ENCODE data around the gene RANGAP1. TPM values are rescaled to one million over a fixed set of nuclear protein-coding genes. Genes with fewer than 3 reads are reported as not detected.

RANGAP1 gene
- total and polyA plus RNA-seq, 2 donors (not counting 1 experiment from before 2014, with no cell fraction given): 37.2 to 59.9 TPM

GRCh38 chr22:41250127-41250526, 35.9 kb downstream of the RANGAP1 start:
- Histone ChIP-seq H4K20me1 (ENCODE audit: control insufficient read depth, extremely low read depth, insufficient read depth, low read length) (no peaks in the 10 kb centered on the region), H3K4me2 (ENCODE audit: extremely low read depth, insufficient read depth, low read length) (no peak overlapping the region), H3K4me3 (replicated peaks in 1 of 4; ENCODE audit: control extremely low read depth in 1 of 4, insufficient read depth in 1 of 4, low read depth in 3 of 4, low read length in 4 of 4) (no peak overlapping the region), H3K9ac (ENCODE audit: insufficient read depth, low read length) (no peak overlapping the region), H3K27ac (ENCODE audit: insufficient read depth, low read length) (no peak overlapping the region), H2AFZ (ENCODE audit: low read length) (no peak overlapping the region), H3K36me3 (ENCODE audit: control insufficient read depth, insufficient read depth, low read length) (peaks cover 54% of the 10 kb centered on the region), H3K9me3 (ENCODE audit: control insufficient read depth, insufficient read depth, low read depth, low read length) (no peaks in the 10 kb centered on the region), H3K79me2 (ENCODE audit: control insufficient read depth, insufficient read depth, low read length) (no peaks in the 10 kb centered on the region), H3K27me3 (ENCODE audit: control insufficient read depth, insufficient read depth, low read length) (no peaks in the 10 kb centered on the region), H3K4me1 (ENCODE audit: control insufficient read depth, extremely low read depth, insufficient read depth, low read length) (no peaks in the 10 kb centered on the region)
- no peak for TF ChIP-seq CTCF (conservative IDR thresholded peaks at IDR 0.05 in 1 of 2, IDR thresholded peaks at IDR 0.05 in 1 of 2; ENCODE audit: low read depth in 1 of 2, low read length in 2 of 2)
- no peak for TF ChIP-seq EZH2 (IDR thresholded peaks at IDR 0.05; ENCODE audit: low read length, missing control alignments)
- no peak for DNase-seq (ENCODE audit: low read depth in 2 of 2)

- no peak overlapping the region for H3K27ac ChIP-seq (ENCODE audit: insufficient read depth, low read length)
- no peak for DNase-seq (ENCODE audit: low read depth in 2 of 2)
- H2AFZ ChIP-seq (ENCODE audit: low read length): no peak overlapping the region
- TF ChIP-seq CTCF (conservative IDR thresholded peaks at IDR 0.05 in 1 of 2, IDR thresholded peaks at IDR 0.05 in 1 of 2; ENCODE audit: low read depth in 1 of 2, low read length in 2 of 2): no peak
- TF ChIP-seq EZH2 (IDR thresholded peaks at IDR 0.05; ENCODE audit: low read length, missing control alignments): no peak
- no peak overlapping the region for H3K4me3 ChIP-seq (replicated peaks in 1 of 4; ENCODE audit: control extremely low read depth in 1 of 4, insufficient read depth in 1 of 4, low read depth in 3 of 4, low read length in 4 of 4)
- no peaks in the 10 kb centered on the region for H3K79me2 ChIP-seq (ENCODE audit: control insufficient read depth, insufficient read depth, low read length)
- no peak overlapping the region for H3K9ac ChIP-seq (ENCODE audit: insufficient read depth, low read length)
- H3K4me1 ChIP-seq (ENCODE audit: control insufficient read depth, extremely low read depth, insufficient read depth, low read length): no peaks in the 10 kb centered on the region
- no peaks in the 10 kb centered on the region for H4K20me1 ChIP-seq (ENCODE audit: control insufficient read depth, extremely low read depth, insufficient read depth, low read length)
- H3K9me3 ChIP-seq (ENCODE audit: control insufficient read depth, insufficient read depth, low read depth, low read length): no peaks in the 10 kb centered on the region
- H3K27me3 ChIP-seq (ENCODE audit: control insufficient read depth, insufficient read depth, low read length): no peaks in the 10 kb centered on the region
- H3K36me3 ChIP-seq (ENCODE audit: control insufficient read depth, insufficient read depth, low read length): peaks cover 50% of the 10 kb centered on the region
- H3K4me2 ChIP-seq (ENCODE audit: extremely low read depth, insufficient read depth, low read length): no peak overlapping the region
These were observed 36.5 kb downstream of the RANGAP1 start for GRCh38 chr22:41249442-41249841.

- H3K4me3 ChIP-seq (replicated peaks in 1 of 4; ENCODE audit: control extremely low read depth in 1 of 4, insufficient read depth in 1 of 4, low read depth in 3 of 4, low read length in 4 of 4): no peak overlapping the region
These were observed 37.2 kb downstream of the RANGAP1 start for GRCh38 chr22:41248758-41249157.

More at GRCh38 chr22:41248758-41249157, 37.2 kb downstream of the RANGAP1 start:
- no peak for DNase-seq (ENCODE audit: low read depth in 2 of 2)
- Histone ChIP-seq H3K4me2 (ENCODE audit: extremely low read depth, insufficient read depth, low read length) (no peak overlapping the region), H3K4me1 (ENCODE audit: control insufficient read depth, extremely low read depth, insufficient read depth, low read length) (no peaks in the 10 kb centered on the region), H3K9ac (ENCODE audit: insufficient read depth, low read length) (no peak overlapping the region), H3K36me3 (ENCODE audit: control insufficient read depth, insufficient read depth, low read length) (peaks cover 46% of the 10 kb centered on the region), H3K9me3 (ENCODE audit: control insufficient read depth, insufficient read depth, low read depth, low read length) (no peaks in the 10 kb centered on the region), H3K79me2 (ENCODE audit: control insufficient read depth, insufficient read depth, low read length) (no peaks in the 10 kb centered on the region), H4K20me1 (ENCODE audit: control insufficient read depth, extremely low read depth, insufficient read depth, low read length) (no peaks in the 10 kb centered on the region), H3K27me3 (ENCODE audit: control insufficient read depth, insufficient read depth, low read length) (no peaks in the 10 kb centered on the region), H2AFZ (ENCODE audit: low read length) (no peak overlapping the region), H3K27ac (ENCODE audit: insufficient read depth, low read length) (no peak overlapping the region)
- TF ChIP-seq EZH2 (IDR thresholded peaks at IDR 0.05; ENCODE audit: low read length, missing control alignments) (no peak), CTCF (conservative IDR thresholded peaks at IDR 0.05 in 1 of 2, IDR thresholded peaks at IDR 0.05 in 1 of 2; ENCODE audit: low read depth in 1 of 2, low read length in 2 of 2) (no peak)
